Activated CD4-positive, alpha-beta memory T cell treated with anti-CD3 and anti-CD28 coated beads, Interleukin-2, amount 10 ng/mL, durations not matched to agents 7 days and 5 days (primary cell): Measurements from ENCODE around the gene TMEM108. TPM values are rescaled to one million over a fixed set of nuclear protein-coding genes. Genes with fewer than 3 reads are reported as not detected.
"Not testable (repeated sequence)": the region's sequence is repeated elsewhere in the genome, so short reads cannot be mapped to it uniquely, and the experiment has no call there.

ENCODE experiments used
- CTCF ChIA-PET: fragments of 350-600 bp; sonication (Branson Sonifier 250); formaldehyde crosslinking; loops from one replicate; lab custom pipeline; 2021; ENCODE audit warnings: antibody characterized with exemption, inconsistent platforms; lab: Charles Lee
- POLR2A ChIA-PET: fragments of 350-600 bp; sonication (Branson Sonifier 250); formaldehyde crosslinking; loops from one replicate; lab custom pipeline; 2021; ENCODE audit warnings: antibody characterized with exemption; lab: Charles Lee
- DNase-seq: peaks from one replicate; pipeline ENCODE4 v3.0.0-alpha.2; 2020
- H3K27ac Mint-ChIP-seq: one replicate; pipeline ENCODE4 v1.8.0; 2021; ENCODE audit warnings: mild to moderate bottlenecking, mixed read lengths
- H3K27me3 Mint-ChIP-seq: one replicate; pipeline ENCODE4 v1.8.0; 2021; ENCODE audit warnings: mixed read lengths
- H3K36me3 Mint-ChIP-seq: one replicate; pipeline ENCODE4 v1.8.0; 2021; ENCODE audit warnings: low read depth, mixed read lengths
- H3K4me1 Mint-ChIP-seq: one replicate; pipeline ENCODE4 v1.8.0; 2021; ENCODE audit warnings: mixed read lengths
- H3K4me3 Mint-ChIP-seq: one replicate; pipeline ENCODE4 v1.8.0; 2021; ENCODE audit warnings: mild to moderate bottlenecking, mixed read lengths
- H3K9me3 Mint-ChIP-seq: one replicate; pipeline ENCODE4 v1.8.0; 2021; ENCODE audit warnings: mixed read lengths
- total RNA-seq, 2 experiments: library from RNA; stranded (reverse); gene quantifications; one replicate each; pipeline ENCODE4 v1.2.3, GENCODE V29; 2021

TMEM108 gene
- not detected for total RNA-seq

DNA sequence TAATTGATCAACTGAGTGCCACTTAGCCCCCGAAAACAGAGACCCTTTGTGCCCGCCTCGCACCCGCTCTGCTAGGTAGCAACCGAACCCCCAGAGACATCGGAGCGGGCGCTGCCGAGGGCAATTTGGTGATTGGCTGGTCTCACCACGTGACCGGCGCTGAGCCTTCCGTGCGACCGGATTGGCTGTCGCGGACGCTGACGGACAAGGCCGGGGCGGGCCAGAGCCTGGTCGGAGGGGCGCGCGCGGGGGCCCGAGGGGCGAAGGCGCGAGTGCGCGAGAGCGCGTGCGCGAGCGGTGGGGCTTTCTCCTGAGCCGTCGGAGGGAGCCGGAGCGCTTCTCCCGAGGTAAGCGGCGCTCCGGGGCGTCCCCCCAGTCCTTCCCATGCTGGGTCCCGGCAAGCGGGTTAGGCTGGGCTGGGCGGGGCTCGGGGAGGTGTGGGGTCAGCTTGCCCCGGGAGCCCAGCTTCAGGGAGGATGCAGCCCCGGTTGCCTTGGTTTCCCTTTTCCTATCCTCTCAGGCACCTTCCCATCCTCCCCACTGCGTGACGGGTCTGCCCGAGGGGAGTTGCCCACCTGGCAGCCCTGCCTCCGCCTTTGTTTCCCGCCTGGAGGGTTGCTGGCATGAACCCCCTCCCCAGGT lies at the start of gene TMEM108:
Gene TMEM108, plus strand, starts transcription at position 303 of the 642 bp plus-strand sequence.
- H3K27ac Mint-ChIP-seq: no peak within 1 kb of the TSS
- peaks cover 37% of the 10 kb centered on the region for H3K27me3 Mint-ChIP-seq
- peak within 1 kb of the TSS; percentile 9 for H3K4me3 Mint-ChIP-seq
- H3K36me3 Mint-ChIP-seq: no peaks in the 10 kb centered on the region
- no peak for DNase-seq
- CTCF ChIA-PET: no interaction called here
- POLR2A ChIA-PET: no interaction called here
- H3K9me3 Mint-ChIP-seq: no peaks in the 10 kb centered on the region
- H3K4me1 Mint-ChIP-seq: no peaks in the 10 kb centered on the region

DNA sequence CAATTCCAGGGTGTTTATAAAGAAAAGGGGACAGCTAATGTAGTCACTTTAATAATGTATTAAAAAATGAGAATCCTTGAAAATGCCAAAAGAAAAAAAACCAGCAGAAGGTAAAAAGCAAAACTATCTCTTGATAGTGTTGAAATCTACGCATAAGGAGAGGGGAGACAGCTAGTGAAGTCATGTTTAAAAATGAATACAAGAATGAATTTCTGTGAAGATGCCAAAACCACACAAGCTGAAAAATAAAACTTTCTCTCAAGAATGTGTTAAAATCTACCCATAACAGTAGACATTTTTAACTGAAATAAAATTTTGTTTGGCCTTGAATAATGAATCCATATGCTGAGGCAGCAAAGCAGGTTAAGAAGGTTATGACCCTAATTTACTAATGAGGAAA lies 42.2 kb upstream of the TMEM108 start:
- ChIA-PET CTCF (no interaction called here), POLR2A (no interaction called here)
- DNase-seq: no peak
- no peaks in the 10 kb centered on the region for H3K4me1 Mint-ChIP-seq
- no peak overlapping the region for H3K4me3 Mint-ChIP-seq
- peaks cover 3% of the 10 kb centered on the region for H3K9me3 Mint-ChIP-seq
- H3K27me3 Mint-ChIP-seq: peaks cover 2% of the 10 kb centered on the region
- no peak overlapping the region for H3K27ac Mint-ChIP-seq
- H3K36me3 Mint-ChIP-seq: no peaks in the 10 kb centered on the region

DNA sequence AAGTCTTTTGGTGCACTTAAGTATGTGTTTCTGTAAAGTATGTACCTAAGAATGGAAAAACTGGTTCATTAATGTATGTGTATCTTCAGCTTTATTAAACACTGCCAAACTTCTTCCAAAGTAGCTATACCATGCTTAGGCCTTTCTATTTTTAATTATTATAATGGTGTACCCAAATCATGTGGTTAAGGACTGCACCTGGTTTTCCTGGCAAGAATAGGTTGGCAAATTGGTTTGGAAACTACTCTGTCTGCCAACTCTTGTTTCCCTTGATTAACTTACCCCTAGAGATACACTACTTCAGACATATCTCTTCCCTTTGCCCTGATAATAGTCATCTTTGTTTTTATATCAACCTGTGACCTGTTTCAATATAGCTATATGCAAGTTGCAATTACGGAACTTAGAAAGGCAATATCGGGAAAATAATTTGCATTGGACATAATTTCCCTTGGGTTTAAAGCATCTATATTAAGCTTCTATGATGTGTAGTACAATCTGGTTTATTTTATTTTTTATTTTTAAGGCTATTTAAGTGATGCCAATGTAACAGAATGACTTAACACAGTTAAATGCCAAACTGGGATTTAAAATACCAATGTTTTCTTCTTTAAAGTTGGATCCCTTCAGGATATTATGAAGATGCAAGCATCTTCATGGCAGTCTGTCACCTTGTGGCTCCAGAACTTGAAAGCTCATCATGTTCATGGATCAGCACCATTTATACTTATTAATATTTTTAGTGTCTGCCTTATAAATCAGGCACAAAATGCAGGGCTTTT lies 40.6 kb upstream of the TMEM108 start:
- ChIA-PET POLR2A (no interaction called here), CTCF (no interaction called here)
- no peak for DNase-seq
- H3K9me3 Mint-ChIP-seq: peaks cover 3% of the 10 kb centered on the region
- no peak overlapping the region for H3K27ac Mint-ChIP-seq
- no peaks in the 10 kb centered on the region for H3K36me3 Mint-ChIP-seq
- no peaks in the 10 kb centered on the region for H3K4me1 Mint-ChIP-seq
- H3K4me3 Mint-ChIP-seq: no peak overlapping the region
- no peaks in the 10 kb centered on the region for H3K27me3 Mint-ChIP-seq

DNA sequence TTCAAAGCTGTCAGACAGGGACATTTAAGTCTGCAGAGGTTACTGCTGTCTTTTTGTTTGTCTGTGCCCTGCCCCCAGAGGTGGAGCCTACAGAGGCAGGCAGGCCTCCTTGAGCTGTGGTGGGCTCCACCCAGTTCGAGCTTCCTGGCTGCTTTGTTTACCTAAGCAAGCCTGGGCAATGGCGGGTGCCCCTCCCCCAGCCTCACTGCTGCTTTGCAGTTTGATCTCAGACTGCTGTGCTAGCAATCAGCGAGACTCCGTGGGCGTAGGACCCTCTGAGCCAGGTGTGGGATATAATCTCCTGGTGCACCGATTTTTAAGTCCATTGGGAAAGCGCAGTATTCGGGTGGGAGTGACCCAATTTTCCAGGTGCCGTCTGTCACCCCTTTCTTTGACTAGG lies 33.2 kb upstream of the TMEM108 start:
- H3K27me3 Mint-ChIP-seq, H3K4me3 Mint-ChIP-seq: not testable (repeated sequence)

DNA sequence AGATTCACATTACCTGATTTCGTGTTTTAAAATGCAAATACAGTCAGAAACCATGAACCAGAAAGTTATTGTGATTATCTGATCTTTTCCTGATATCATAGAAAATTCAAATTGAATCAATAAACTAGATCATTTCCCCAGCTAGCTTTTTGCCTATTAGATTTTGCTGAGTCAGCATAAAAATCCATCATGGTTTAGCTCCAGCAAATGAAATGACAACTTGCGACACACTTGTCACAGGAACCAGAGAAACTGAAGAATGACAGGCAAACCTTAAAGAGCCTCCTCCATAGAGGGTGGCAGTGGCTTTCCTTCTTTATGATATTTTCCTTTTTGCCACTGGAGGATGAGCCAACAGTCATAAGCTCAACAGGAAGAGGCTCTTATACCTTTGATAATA lies 30.6 kb upstream of the TMEM108 start:
- H3K27me3 Mint-ChIP-seq: no peaks in the 10 kb centered on the region
- H3K4me3 Mint-ChIP-seq: no peak overlapping the region
- H3K9me3 Mint-ChIP-seq: peaks cover 13% of the 10 kb centered on the region
- DNase-seq: no peak
- no peaks in the 10 kb centered on the region for H3K36me3 Mint-ChIP-seq
- no peak overlapping the region for H3K27ac Mint-ChIP-seq
- no peaks in the 10 kb centered on the region for H3K4me1 Mint-ChIP-seq
- POLR2A ChIA-PET: no interaction called here
- CTCF ChIA-PET: no interaction called here

More for the DNA sequence above, 33.2 kb upstream of the TMEM108 start:
- H3K4me1 Mint-ChIP-seq, H3K36me3 Mint-ChIP-seq, DNase-seq, H3K27ac Mint-ChIP-seq, CTCF ChIA-PET, H3K9me3 Mint-ChIP-seq, POLR2A ChIA-PET: not testable (repeated sequence)

DNA sequence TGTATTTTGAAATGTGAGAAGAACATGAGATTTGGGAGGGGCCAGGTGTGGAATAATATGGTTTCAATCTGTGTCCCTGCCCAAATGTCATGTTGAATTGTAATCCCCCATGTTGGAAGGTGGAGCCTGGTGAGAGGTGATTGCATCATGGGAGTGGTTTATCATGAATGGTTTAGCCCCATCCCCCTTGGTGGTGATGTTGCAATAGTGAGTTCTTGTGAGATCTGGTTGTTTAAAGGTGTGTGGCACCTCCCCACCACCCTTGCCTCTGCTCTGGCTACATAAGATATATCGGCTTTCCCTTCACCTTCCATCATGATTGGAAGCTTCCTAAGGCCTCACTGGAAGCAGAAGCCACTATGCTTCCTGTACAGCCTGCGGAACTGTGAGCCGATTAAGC lies 23.9 kb upstream of the TMEM108 start:
- H3K4me1 Mint-ChIP-seq: no peaks in the 10 kb centered on the region
- CTCF ChIA-PET: no interaction called here
- no peaks in the 10 kb centered on the region for H3K36me3 Mint-ChIP-seq
- no peak overlapping the region for H3K4me3 Mint-ChIP-seq
- no peak for DNase-seq
- no peaks in the 10 kb centered on the region for H3K27me3 Mint-ChIP-seq
- H3K27ac Mint-ChIP-seq: no peak overlapping the region
- POLR2A ChIA-PET: no interaction called here
- peaks cover 8% of the 10 kb centered on the region for H3K9me3 Mint-ChIP-seq

DNA sequence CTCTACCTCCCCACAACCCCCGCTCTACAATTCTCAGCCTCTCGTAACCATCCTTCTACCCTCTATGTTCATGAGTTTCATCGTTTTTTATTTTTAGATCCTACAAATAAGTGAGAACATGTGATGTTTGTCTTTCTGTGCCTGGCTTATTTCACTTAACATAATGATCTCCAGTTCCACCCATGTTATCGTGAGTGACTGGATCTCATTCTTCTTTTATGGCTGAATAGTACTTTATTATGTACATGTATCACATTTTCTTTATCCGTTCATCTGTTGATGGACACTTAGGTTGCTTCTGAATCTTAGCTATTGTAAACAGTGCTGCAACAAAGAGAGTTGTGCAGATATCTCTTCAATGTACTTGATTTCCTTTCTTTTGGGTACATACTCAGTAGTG lies 22.6 kb upstream of the TMEM108 start:
- CTCF ChIA-PET, H3K4me3 Mint-ChIP-seq, H3K36me3 Mint-ChIP-seq, H3K9me3 Mint-ChIP-seq, H3K27me3 Mint-ChIP-seq, H3K27ac Mint-ChIP-seq, POLR2A ChIA-PET, H3K4me1 Mint-ChIP-seq, DNase-seq: not testable (repeated sequence)

DNA sequence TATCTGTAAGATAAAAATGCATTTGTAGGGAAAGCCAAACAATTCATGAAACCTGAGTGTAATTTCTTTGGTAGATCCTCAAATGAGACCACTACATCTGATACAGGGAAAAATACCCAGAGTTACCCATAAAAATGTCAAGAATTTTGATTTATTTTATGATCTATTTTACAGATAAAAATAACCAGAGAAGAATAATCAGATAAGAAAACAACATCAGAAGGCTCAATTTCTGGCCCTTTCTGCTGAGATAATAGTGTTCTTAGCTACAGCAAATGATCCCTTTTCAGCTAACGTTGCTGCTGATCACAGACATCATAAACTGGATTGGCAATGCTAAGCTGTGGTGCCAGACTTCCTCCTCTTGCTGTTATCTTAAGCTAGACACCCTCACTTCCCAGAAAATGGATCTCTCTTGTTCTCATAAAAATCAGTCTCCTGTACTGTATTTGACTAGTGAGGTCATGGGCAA lies 21.3 kb upstream of the TMEM108 start:
- Mint-ChIP-seq H3K4me3 (no peak overlapping the region), H3K4me1 (no peaks in the 10 kb centered on the region), H3K36me3 (no peaks in the 10 kb centered on the region), H3K27me3 (no peaks in the 10 kb centered on the region), H3K9me3 (peaks cover 4% of the 10 kb centered on the region), H3K27ac (no peak overlapping the region)
- ChIA-PET POLR2A (no interaction called here), CTCF (no interaction called here)
- no peak for DNase-seq

DNA sequence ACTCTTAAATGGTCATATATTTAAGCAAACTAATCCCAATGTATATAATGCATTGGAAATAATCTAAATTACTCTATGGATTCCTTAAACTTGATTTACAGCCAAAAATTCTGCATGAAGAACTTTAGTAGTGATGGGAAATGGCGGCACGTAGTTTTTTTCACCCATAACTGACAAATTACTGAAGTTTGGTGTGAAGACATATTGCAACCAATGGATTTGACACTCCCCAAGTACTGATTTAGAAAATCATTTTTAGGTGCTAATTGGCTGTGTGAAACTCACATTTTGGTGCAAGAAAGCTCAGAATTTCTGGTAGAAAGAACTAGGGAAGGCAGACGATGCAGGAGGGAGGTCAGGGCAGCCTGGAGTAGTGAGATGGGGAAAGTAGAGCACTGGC lies 19.3 kb upstream of the TMEM108 start:
- CTCF ChIA-PET: no interaction called here
- no peak overlapping the region for H3K27ac Mint-ChIP-seq
- H3K27me3 Mint-ChIP-seq: no peaks in the 10 kb centered on the region
- H3K4me3 Mint-ChIP-seq: no peak overlapping the region
- DNase-seq: no peak
- H3K9me3 Mint-ChIP-seq: no peaks in the 10 kb centered on the region
- POLR2A ChIA-PET: no interaction called here
- H3K36me3 Mint-ChIP-seq: no peaks in the 10 kb centered on the region
- no peaks in the 10 kb centered on the region for H3K4me1 Mint-ChIP-seq

DNA sequence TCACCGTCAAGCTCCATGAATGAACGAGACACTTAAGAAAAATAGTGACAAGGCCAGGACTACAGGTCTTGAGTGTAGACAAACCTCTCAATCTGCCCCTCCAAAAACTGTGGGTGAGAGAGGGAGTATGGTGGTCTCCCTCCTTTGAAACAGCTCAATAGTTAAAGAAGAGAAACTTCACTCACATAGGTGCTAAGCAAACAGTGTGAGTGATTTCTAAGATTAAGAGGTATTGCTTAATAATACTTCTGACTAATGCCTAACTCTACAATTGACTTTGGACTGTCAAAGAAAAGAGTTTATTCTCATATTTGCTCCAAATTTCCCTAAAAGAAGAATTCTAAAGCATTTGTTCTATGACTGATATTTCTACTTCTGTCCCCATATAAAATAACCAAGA lies 17.0 kb upstream of the TMEM108 start:
- CTCF ChIA-PET: no interaction called here
- H3K27ac Mint-ChIP-seq: no peak overlapping the region
- no peaks in the 10 kb centered on the region for H3K9me3 Mint-ChIP-seq
- no peaks in the 10 kb centered on the region for H3K4me1 Mint-ChIP-seq
- H3K36me3 Mint-ChIP-seq: no peaks in the 10 kb centered on the region
- POLR2A ChIA-PET: no interaction called here
- H3K4me3 Mint-ChIP-seq: no peak overlapping the region
- DNase-seq: no peak
- H3K27me3 Mint-ChIP-seq: no peaks in the 10 kb centered on the region

DNA sequence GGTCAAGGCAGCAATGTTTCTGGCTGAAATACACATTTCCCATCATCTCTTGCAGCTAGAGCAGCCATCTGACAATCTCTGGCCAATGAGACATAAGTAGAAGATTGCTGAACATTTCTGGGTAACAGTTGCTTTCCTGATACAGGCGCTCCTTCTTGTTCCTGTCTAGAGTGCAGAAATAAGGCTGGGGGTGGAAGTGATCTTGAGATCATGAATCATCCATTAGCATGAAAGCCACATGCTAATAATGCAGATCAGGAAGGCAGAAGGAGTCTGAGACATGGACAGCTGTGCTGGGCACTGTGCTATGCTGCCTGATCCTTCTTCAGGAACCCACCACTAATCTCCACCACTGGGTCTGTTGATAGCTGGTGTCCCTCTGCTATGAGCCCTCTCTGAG lies 14.8 kb upstream of the TMEM108 start:
- Mint-ChIP-seq H3K9me3 (no peaks in the 10 kb centered on the region), H3K4me3 (no peak overlapping the region), H3K27me3 (no peaks in the 10 kb centered on the region), H3K4me1 (no peaks in the 10 kb centered on the region), H3K36me3 (no peaks in the 10 kb centered on the region), H3K27ac (no peak overlapping the region)
- ChIA-PET CTCF (no interaction called here), POLR2A (no interaction called here)
- DNase-seq: no peak

DNA sequence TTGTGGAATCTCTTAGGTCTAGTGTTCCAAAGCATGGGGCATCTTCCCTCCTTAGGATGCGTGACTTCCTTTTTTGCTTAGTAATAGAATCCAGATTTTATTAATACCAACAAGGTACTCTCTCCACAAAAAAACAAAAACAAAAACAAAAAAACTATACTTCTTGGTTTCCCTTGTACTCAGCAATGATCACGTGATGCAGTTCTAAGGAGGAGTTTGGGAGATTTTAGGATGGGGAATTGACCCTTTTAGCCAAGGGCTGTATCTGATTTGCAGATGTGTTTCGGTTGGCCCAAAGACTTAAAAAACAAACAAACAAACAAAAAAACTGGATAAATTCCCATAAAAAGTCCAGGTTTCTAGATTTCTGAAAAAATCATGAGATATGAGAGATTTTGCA lies 12.6 kb upstream of the TMEM108 start:
- H3K27ac Mint-ChIP-seq: no peak overlapping the region
- CTCF ChIA-PET: no interaction called here
- no peak for DNase-seq
- no peaks in the 10 kb centered on the region for H3K9me3 Mint-ChIP-seq
- POLR2A ChIA-PET: no interaction called here
- H3K36me3 Mint-ChIP-seq: no peaks in the 10 kb centered on the region
- H3K4me3 Mint-ChIP-seq: no peak overlapping the region
- H3K27me3 Mint-ChIP-seq: no peaks in the 10 kb centered on the region
- H3K4me1 Mint-ChIP-seq: no peaks in the 10 kb centered on the region

DNA sequence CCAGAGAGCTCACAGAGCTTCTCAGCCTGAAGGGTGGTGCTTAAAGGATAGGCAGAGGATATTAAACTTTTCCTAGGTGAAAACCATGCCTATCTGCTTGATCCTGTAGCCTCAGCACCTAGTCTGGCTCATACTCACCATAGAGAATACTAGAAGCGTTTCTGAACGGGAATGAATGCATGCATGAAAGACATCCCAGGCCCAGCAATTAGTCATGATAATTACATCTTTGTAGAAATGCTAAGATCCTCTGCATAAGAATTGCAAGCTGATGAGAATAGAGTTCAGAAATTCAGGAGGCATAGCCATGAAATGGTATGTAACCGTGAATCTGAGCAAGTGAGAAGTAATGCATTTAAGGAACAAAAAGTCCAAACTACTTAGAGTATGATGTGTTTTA lies 5.9 kb upstream of the TMEM108 start:
- H3K4me3 Mint-ChIP-seq: no peak overlapping the region
- H3K27me3 Mint-ChIP-seq: peaks cover 7% of the 10 kb centered on the region
- no peaks in the 10 kb centered on the region for H3K36me3 Mint-ChIP-seq
- H3K4me1 Mint-ChIP-seq: no peaks in the 10 kb centered on the region
- POLR2A ChIA-PET: no interaction called here
- CTCF ChIA-PET: interaction anchor here (0.6 kb wide), 1 partner anchor 389 kb away, joined by 3 read pairs; no protein-coding TSS in a partner anchor
- no peak for DNase-seq
- no peak overlapping the region for H3K27ac Mint-ChIP-seq
- H3K9me3 Mint-ChIP-seq: no peaks in the 10 kb centered on the region

DNA sequence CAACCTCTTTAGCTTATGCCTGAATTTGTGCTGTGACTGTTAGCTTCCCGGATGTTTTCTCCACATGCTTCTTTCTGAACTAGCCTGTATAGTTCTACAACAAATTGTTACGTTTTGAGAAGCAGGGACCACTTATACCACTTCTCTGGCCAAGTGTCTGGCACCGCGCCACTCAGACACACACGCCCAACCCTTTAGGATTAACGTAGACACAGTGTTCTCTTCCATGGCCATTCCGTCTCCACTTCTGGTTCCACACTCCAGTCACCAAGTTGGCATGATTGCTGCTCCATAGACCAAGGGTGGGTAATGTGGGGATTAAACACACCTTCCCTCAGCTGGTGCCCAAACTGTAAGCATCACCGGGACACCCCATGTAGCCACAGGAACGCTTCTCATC lies 755 bp upstream of the TMEM108 start:
- Mint-ChIP-seq H3K36me3 (no peaks in the 10 kb centered on the region), H3K4me3 (no peak overlapping the region), H3K27ac (no peak overlapping the region), H3K4me1 (no peaks in the 10 kb centered on the region), H3K9me3 (no peaks in the 10 kb centered on the region), H3K27me3 (peaks cover 37% of the 10 kb centered on the region)
- POLR2A ChIA-PET: no interaction called here
- CTCF ChIA-PET: no interaction called here
- no peak for DNase-seq
